ENCODE results near the gene MUC15. TPM values are rescaled to one million over a fixed set of nuclear protein-coding genes. Genes with fewer than 3 reads are reported as not detected.
"Not testable (repeated sequence)": the region's sequence is repeated elsewhere in the genome, so short reads cannot be mapped to it uniquely, and the experiment has no call there.

Gene MUC15, protein sequence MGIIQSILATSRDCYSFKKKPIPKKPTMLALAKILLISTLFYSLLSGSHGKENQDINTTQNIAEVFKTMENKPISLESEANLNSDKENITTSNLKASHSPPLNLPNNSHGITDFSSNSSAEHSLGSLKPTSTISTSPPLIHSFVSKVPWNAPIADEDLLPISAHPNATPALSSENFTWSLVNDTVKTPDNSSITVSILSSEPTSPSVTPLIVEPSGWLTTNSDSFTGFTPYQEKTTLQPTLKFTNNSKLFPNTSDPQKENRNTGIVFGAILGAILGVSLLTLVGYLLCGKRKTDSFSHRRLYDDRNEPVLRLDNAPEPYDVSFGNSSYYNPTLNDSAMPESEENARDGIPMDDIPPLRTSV
- 1 to 10 TPM in 1 of 8 experiments, under 1 TPM in 4, not detected in 3; 0.14 to 2.6 (median 0.38) TPM for total RNA-seq

DNA sequence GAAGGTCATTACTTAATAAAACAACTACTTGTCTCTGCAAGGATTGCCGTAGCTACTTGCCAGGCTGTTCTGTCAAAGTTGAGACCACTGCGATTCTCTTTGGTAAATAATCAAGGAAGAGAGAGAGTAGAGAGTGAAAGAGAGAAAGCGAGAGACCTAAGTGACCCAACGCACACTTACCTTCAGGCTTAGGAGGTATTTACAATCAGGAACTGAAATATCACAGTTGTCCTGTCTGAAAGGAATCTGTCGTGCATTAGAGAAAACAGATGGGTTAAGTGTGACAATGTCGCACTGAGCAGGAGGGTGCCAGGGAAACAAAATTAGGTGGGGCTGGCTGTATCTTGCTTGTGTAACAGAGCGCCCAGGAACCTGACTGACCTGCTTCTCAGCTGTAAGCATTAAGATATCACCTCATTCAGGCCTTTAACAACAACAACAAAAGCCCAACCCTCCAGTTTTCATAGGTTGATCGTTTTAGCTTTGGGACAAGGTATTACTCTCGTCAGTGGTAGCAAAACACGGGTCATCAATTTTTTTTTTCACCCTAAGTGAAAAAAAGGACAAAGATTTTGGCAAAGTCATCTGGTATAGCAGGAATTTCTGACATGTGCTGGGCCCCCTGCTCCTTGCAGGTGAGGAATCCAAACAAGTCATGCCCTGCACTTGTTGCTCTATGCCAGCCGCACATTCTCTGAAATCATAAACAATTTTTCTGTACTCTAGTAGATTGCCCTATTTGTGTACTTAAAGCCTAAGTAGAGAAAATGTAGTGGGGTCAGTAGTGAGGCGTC is at the start of gene MUC15:
MUC15 (minus strand) TSS at position 403 of the 794 bp plus-strand sequence. CDS start 5,169 bp downstream, outside the sequence.
- 53 to 90% (median 79%) methylated on average over 5 to 11 of the region's 12 CpGs; no CpG with 5 or more reads in 1 of the 10 experiments for WGBS, 10 experiments
- in situ Hi-C loops (cut with MboI; ENCODE audit: low pct_unique_long_range_greater_than_20kb in 2 of 9, low sequenced_read_pairs in 9 of 9, unreplicated experiment in 9 of 9): no loop called here
- Histone ChIP-seq H3K4me3 (no peak within 1 kb of the TSS), H3K4me1 (replicated peaks in 1 of 2) (no peaks in the 10 kb centered on the region), H3K27ac (no peak within 1 kb of the TSS)
- no peak for ATAC-seq (replicated peaks in 6 of 8)

DNA sequence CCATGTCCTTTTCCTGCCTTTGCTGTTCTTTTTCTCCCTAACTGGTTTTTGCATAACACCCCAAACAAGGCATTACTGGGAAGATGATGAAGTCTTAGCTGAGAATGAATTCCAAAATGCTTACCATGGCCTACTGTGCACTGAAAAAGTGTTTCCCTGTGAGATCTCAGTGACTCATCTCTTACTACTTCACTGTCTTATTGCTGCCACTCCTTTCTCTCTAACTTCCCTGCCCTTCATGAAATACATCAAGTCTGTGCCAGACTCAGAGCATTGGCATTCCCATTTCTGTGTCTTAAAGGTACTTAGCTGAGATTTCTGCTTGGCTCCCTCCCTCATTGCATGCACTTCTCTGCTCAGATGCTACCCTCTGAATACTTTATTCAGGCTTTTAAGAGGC is 49.1 kb upstream of the MUC15 start:
- Histone ChIP-seq H3K27ac (no peak overlapping the region), H3K4me1 (replicated peaks in 1 of 2) (no peaks in the 10 kb centered on the region), H3K4me3 (no peak overlapping the region)
- in situ Hi-C loops (cut with MboI; ENCODE audit: low pct_unique_long_range_greater_than_20kb in 2 of 9, low sequenced_read_pairs in 9 of 9, unreplicated experiment in 9 of 9): no loop called here
- ATAC-seq (replicated peaks in 6 of 8): peak in 5 of 8 experiments; percentile 35 to 97 (median 63)

DNA sequence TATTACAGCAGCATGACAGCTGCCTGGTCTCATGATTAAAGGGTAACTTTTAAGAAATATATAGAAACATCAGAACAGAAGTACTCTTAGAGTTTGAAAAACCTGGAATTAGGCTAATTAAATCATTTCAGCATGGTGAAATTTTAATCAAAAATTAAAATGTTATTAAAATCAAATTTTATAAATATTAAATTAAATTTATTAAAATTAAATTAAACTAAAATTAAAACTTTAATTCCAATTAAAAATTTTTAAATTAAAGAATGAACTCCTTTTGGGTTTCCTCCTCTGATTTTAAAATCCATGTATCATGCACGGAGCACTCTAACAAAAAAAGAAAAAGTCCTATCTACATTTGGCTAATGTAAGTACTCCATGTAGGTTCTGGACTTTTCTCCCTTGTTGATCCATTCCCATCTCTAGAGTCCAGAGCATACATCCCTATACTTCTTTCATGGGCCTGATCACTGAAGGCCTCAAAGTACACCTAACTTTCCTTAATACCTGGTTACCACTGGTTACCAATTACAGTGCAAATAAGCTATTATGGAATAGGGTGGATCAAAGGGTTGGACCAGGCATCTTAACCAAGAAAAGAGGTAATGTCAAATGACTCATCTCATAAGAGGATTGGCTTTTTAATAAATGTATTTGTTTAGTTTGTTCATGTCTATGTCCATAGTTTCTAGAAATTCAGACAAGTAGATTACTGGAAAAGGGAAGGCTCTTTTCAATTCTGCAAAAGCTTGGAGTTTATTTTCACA is 48.4 kb upstream of the MUC15 start:
- no peak overlapping the region for H3K27ac ChIP-seq
- no peaks in the 10 kb centered on the region for H3K4me1 ChIP-seq (replicated peaks in 1 of 2)
- ATAC-seq (replicated peaks in 6 of 8): peak in 2 of 8 experiments; percentile 45 to 49
- in situ Hi-C loops (cut with MboI; ENCODE audit: low pct_unique_long_range_greater_than_20kb in 2 of 9, low sequenced_read_pairs in 9 of 9, unreplicated experiment in 9 of 9): no loop called here
- no peak overlapping the region for H3K4me3 ChIP-seq
- 80 to 100% (median 93%) methylated on average over 1 of the region's 1 CpG; no CpG with 5 or more reads in 1 of the 10 experiments for WGBS, 10 experiments

DNA sequence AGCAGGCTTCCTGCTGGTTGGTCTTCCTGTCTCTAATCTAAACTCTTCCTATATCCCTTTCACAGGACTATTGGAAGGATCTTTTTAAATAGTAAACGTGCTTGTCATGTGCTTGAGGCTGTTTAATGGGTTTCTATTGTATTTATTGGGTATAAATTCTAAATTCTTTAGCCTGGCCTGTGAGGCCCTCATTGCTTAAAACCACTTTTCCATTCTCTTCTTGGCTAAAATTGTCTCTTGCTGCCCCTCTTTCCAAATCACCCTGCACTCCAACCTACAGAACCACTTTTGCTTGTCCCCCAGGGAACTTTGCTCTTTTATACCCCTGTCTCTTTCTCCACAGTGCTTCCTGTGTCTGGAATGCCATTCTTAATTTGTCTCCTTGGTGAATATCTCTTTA is 46.4 kb upstream of the MUC15 start:
- Histone ChIP-seq H3K4me1 (replicated peaks in 1 of 2) (no peaks in the 10 kb centered on the region), H3K4me3 (no peak overlapping the region), H3K27ac (no peak overlapping the region)
- WGBS, 10 experiments: 0 to 75% (median 22%) methylated on average over 1 of the region's 1 CpG; no CpG with 5 or more reads in 1 of the 10 experiments
- ATAC-seq (replicated peaks in 6 of 8): no peak
- in situ Hi-C loops (cut with MboI; ENCODE audit: low pct_unique_long_range_greater_than_20kb in 2 of 9, low sequenced_read_pairs in 9 of 9, unreplicated experiment in 9 of 9): no loop called here

DNA sequence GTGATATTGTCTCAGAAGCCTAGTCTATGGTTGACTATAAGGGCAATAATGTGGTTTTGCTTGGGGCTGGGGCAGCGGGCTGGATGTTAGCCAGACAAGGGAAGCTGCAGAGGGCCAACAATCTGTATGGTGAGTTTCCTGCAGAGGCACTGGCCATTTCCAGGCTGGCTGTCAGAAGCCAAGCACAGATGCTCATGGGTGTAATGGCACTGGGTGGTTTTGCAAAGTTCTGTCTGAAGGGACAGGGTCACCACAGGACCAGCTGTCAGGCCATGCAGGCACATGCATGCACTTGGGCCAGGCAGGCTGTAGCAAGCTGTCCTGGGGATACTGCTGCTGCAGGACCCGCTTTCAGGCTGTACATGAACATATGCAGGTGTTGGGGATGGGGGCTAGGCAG is 41.7 kb upstream of the MUC15 start:
- in situ Hi-C loops (cut with MboI; ENCODE audit: low pct_unique_long_range_greater_than_20kb in 2 of 9, low sequenced_read_pairs in 9 of 9, unreplicated experiment in 9 of 9): no loop called here
- ATAC-seq (replicated peaks in 6 of 8): no peak
- Histone ChIP-seq H3K4me3 (no peak overlapping the region), H3K4me1 (replicated peaks in 1 of 2) (no peaks in the 10 kb centered on the region), H3K27ac (no peak overlapping the region)
- WGBS, 10 experiments: 61 to 92% (median 91%) methylated on average over 2 of the region's 2 CpGs; no CpG with 5 or more reads in 7 of the 10 experiments

DNA sequence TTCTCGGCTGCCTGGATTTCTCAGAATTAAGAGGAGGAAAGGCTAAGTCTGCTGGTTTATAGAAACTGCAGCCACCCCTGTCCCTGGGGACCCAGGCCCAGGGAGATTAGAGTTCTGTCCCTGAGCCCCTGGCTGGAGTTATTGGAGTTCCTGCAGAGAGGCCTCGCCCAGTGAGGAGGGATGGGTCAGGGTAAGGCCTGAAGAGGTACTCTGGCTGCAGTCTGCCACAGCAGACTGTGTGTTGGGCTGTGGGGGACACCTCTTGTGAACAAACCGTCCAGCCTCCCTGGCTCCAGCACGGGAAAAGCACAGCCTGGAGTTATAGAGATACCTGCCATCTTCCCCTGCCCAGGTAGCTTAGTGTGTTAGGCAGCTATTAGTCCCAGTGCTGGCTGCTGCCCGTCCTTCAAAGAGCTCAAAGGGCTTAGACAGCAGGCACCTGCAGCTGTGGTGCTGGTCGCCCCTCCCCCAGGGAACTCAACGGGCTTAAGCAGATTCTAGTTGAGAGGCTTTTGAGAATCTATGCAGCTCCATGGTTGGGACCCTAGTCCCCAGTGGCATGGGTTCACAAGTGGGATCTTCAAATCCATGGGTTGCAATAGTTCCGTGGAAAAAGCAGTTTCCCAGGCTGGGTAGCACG is 36.6 kb upstream of the MUC15 start:
- no peak for ATAC-seq (replicated peaks in 6 of 8)
- in situ Hi-C loops (cut with MboI; ENCODE audit: low pct_unique_long_range_greater_than_20kb in 2 of 9, low sequenced_read_pairs in 9 of 9, unreplicated experiment in 9 of 9): no loop called here
- WGBS, 10 experiments: 42 to 100% (median 82%) methylated on average over 1 to 7 of the region's 9 CpGs; no CpG with 5 or more reads in 6 of the 10 experiments

DNA sequence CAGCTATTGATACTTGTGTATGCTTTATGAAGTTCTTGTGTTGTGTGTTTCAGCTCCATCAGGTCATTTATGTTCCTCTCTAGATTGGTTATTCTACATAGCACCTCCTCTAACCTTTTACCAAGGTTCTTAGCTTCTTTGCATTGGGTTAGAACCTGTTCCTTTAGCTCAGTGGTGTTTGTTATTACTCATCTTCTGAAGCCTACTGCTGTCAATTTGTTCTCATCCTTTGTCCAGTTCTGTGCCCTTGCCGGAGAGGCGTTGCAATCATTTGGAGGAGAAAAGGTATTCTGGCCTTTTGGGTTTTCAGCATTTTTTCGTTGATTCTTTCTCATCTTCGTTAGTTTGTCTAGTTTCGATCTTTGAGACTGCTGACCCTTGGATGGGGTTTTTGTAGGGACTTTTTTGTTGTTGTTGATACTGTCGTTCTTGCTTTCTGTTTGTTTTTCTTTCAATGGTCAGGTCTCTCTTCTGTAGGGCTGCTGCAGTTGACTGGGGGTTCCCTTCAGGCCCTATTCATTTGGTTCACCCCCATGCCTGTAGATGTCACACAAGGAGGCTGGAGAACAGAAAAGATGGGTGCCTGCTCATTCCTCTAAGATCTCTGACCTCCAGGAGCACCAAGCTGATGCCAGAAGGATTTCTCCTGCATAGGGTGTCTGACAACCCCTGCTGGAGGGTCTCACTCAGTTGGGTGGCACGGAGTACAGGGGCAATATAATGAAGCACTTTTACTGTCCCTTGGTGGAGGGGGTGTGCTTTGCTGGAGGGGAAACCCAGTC is 35.9 kb upstream of the MUC15 start:
- 40 to 100% (median 82%) methylated on average over 1 to 7 of the region's 7 CpGs for WGBS, 10 experiments
- Histone ChIP-seq H3K4me1 (replicated peaks in 1 of 2) (no peaks in the 10 kb centered on the region), H3K27ac (no peak overlapping the region), H3K4me3 (no peak overlapping the region)
- ATAC-seq (replicated peaks in 6 of 8): no peak
- in situ Hi-C loops (cut with MboI; ENCODE audit: low pct_unique_long_range_greater_than_20kb in 2 of 9, low sequenced_read_pairs in 9 of 9, unreplicated experiment in 9 of 9): no loop called here

More for the DNA sequence above, 36.6 kb upstream of the MUC15 start:
- no peaks in the 10 kb centered on the region for H3K4me1 ChIP-seq (replicated peaks in 1 of 2)
- H3K27ac ChIP-seq: no peak overlapping the region
- H3K4me3 ChIP-seq: no peak overlapping the region

DNA sequence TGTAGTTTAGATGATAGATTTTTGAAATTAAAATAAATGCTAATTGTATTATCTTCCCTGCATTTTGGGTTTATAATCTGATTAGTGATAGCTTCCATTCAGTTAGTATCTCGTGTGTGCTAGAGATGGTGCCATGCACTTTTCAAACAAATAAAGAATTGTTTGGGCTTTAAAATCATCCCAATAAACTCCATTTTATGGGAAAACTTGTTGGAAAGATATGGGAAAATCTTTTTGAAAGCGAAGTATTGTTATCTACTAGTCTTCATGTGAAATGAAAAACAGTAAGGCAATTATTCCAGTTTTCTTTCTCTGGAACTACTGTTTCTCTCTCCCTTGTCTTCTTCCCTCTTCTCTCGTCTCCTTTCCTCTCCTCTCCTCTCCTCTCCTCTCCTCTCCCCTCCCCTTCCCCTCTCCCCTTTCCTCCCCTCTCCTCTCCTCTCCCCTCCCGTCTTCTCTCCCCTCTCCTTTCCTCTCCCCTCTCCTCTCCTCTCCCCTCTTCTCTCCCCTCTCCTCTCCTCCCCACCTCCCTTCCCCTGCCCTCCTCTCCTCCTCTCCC is 27.9 kb upstream of the MUC15 start:
- no peak overlapping the region for H3K27ac ChIP-seq
- H3K4me3 ChIP-seq: no peak overlapping the region
- 27 to 86% (median 67%) methylated on average over 1 to 2 of the region's 4 CpGs; no CpG with 5 or more reads in 1 of the 10 experiments for WGBS, 10 experiments
- ATAC-seq (replicated peaks in 6 of 8): no peak
- in situ Hi-C loops (cut with MboI; ENCODE audit: low pct_unique_long_range_greater_than_20kb in 2 of 9, low sequenced_read_pairs in 9 of 9, unreplicated experiment in 9 of 9): no loop called here
- H3K4me1 ChIP-seq (replicated peaks in 1 of 2): no peaks in the 10 kb centered on the region

DNA sequence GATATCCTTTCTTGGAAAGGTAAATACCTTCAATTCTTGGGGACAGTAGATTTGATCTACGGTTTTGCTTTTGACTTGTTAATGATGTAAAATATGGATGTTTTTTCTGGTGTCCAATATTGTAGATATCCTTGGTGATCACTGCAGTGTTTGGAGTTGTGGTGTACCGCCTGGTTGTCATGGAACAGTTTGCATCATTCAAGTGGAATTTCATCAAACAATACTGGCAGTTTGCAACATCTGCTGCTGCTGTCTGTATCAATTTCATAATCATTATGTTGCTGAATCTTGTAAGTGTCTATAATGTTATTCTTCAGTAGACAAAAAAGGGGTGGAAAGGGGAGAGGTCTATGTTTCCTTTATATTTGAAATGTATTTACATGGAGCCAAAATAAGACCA is 27.4 kb upstream of the MUC15 start:
- WGBS, 10 experiments: 13 to 100% (median 75%) methylated on average over 1 to 2 of the region's 2 CpGs; no CpG with 5 or more reads in 2 of the 10 experiments
- in situ Hi-C loops (cut with MboI; ENCODE audit: low pct_unique_long_range_greater_than_20kb in 2 of 9, low sequenced_read_pairs in 9 of 9, unreplicated experiment in 9 of 9): no loop called here
- Histone ChIP-seq H3K4me1 (replicated peaks in 1 of 2) (no peaks in the 10 kb centered on the region), H3K27ac (no peak overlapping the region), H3K4me3 (no peak overlapping the region)
- ATAC-seq (replicated peaks in 6 of 8): peak in 3 of 8 experiments; percentile 58 to 94 (median 92)

DNA sequence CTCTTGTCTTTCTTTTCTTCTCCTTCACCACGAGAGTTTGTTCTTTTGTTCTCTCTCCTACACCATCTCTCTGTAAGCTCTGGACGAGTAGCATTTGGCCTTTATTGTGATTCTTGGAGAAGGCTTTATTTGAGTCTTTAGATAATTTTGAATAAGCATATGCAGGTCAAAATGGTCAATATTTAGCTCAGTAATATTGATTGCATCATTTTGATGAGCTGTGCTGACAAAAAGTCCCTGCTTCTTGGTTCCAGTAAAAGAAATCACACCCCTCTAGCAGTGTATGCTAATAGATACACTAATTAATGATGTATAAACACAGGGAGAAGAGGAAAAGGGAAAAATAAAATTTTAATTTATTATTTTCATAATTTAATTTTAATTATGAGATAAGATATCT is 25.8 kb upstream of the MUC15 start:
- in situ Hi-C loops (cut with MboI; ENCODE audit: low pct_unique_long_range_greater_than_20kb in 2 of 9, low sequenced_read_pairs in 9 of 9, unreplicated experiment in 9 of 9): no loop called here
- no peak overlapping the region for H3K27ac ChIP-seq
- WGBS, 10 experiments: 34 to 100% (median 83%) methylated on average over 1 to 2 of the region's 2 CpGs
- peak in 1 of 8 experiments; percentile 45 for ATAC-seq (replicated peaks in 6 of 8)
- no peak overlapping the region for H3K4me3 ChIP-seq
- no peaks in the 10 kb centered on the region for H3K4me1 ChIP-seq (replicated peaks in 1 of 2)

DNA sequence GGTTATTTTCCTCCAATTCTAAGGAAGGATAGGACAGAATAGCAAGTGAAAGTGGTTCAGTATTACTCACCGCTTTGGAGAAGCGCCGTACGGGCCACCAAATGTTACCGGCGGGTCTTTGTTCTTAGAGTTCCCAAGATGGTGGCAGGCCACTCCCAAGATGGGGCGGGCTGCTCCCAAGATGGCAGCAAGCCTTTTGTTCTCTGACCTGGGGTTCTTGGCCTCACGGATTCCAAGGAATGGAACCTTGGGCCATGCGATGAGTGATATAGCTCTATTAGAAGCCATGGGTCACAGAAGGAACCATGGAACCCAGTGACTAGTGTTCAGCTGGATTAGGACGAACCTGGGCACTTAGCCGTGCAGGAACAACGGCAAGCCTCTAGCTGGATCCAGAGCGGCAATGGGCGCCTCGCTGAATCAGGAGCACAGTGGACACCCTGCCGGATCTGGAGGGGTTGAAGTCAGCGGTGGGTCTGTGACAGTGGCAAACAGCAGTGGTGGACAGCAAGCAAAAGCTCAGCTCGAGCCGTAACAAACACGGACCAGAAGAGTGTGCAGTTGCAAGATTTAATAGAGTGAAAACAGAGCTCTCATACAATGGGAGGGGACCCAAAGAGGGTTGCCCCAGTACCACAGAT is 25.1 kb upstream of the MUC15 start:
- in situ Hi-C loops (cut with MboI; ENCODE audit: low pct_unique_long_range_greater_than_20kb in 2 of 9, low sequenced_read_pairs in 9 of 9, unreplicated experiment in 9 of 9); H3K27ac ChIP-seq; H3K4me1 ChIP-seq (replicated peaks in 1 of 2); ATAC-seq (replicated peaks in 6 of 8); H3K4me3 ChIP-seq: not testable (repeated sequence)
- WGBS, 10 experiments: 78 to 100% (median 94%) methylated on average over 1 to 12 of the region's 20 CpGs; no CpG with 5 or more reads in 1 of the 10 experiments

Measured in motor neuron (in vitro differentiated cells).